Middle frontal gyrus (tissue), 1 donor: ENCODE results near the gene HACD3.
"Not testable (repeated sequence)": the region's sequence is repeated elsewhere in the genome, so short reads cannot be mapped to it uniquely, and the experiment has no call there.

Source experiments
- DNase-seq: peaks from one replicate; pipeline ENCODE4 v3.0.0-alpha.2; 2015; ENCODE audit warnings: low spot score; ENCODE audit errors: extremely low spot score

Gene HACD3

GRCh38 chr15:65598468-65598867 is 68.2 kb downstream of the HACD3 start:
- no peak for DNase-seq

GRCh38 chr15:65599677-65600076 is 69.4 kb downstream of the HACD3 start:
- no peak for DNase-seq

GRCh38 chr15:65603134-65603533 is 72.9 kb downstream of the HACD3 start:
- no peak for DNase-seq

GRCh38 chr15:65603559-65603958 is 73.3 kb downstream of the HACD3 start:
- no peak for DNase-seq

GRCh38 chr15:65610871-65611718 is 80.8 kb downstream of the HACD3 start, which contains the start of gene INTS14:
INTS14 (minus strand) TSS chr15:65611131; CDS start chr15:65607380, 3,751 bp downstream.
- peak; percentile 91 for DNase-seq

GRCh38 chr15:65611888-65612615 is 81.8 kb downstream of the HACD3 start:
- no peak for DNase-seq

GRCh38 chr15:65612616-65612946 is 82.3 kb downstream of the HACD3 start:
- DNase-seq: no peak

- DNase-seq: no peak
These were observed 82.9 kb downstream of the HACD3 start for GRCh38 chr15:65612949-65613744.

GRCh38 chr15:65615887-65616286 is 85.6 kb downstream of the HACD3 start:
- DNase-seq: not testable (repeated sequence)

GRCh38 chr15:65618560-65619109 is 88.4 kb downstream of the HACD3 start:
- DNase-seq: no peak

- DNase-seq: no peak
These were observed 89.5 kb downstream of the HACD3 start for GRCh38 chr15:65619626-65620290.

GRCh38 chr15:65620833-65621232 is 90.6 kb downstream of the HACD3 start:
- DNase-seq: no peak

GRCh38 chr15:65621638-65622037 is 91.4 kb downstream of the HACD3 start, which contains the start of gene SLC24A1:
SLC24A1 (plus strand) TSS chr15:65621938; CDS start chr15:65624081, 2,143 bp downstream.
- no peak for DNase-seq

GRCh38 chr15:65623103-65623502 is 92.8 kb downstream of the HACD3 start:
- no peak for DNase-seq

- no peak for DNase-seq
These were observed 96.6 kb downstream of the HACD3 start for GRCh38 chr15:65626856-65627255.
